ENCODE results near the gene SEPTIN7.

- TF ChIP-seq, protein P1, sequence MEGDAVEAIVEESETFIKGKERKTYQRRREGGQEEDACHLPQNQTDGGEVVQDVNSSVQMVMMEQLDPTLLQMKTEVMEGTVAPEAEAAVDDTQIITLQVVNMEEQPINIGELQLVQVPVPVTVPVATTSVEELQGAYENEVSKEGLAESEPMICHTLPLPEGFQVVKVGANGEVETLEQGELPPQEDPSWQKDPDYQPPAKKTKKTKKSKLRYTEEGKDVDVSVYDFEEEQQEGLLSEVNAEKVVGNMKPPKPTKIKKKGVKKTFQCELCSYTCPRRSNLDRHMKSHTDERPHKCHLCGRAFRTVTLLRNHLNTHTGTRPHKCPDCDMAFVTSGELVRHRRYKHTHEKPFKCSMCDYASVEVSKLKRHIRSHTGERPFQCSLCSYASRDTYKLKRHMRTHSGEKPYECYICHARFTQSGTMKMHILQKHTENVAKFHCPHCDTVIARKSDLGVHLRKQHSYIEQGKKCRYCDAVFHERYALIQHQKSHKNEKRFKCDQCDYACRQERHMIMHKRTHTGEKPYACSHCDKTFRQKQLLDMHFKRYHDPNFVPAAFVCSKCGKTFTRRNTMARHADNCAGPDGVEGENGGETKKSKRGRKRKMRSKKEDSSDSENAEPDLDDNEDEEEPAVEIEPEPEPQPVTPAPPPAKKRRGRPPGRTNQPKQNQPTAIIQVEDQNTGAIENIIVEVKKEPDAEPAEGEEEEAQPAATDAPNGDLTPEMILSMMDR (IDR thresholded peaks at IDR 0.05; ENCODE audit: insufficient read depth, low read depth, low read length): no peak
- TF ChIP-seq EZH2 (IDR thresholded peaks at IDR 0.05; ENCODE audit: insufficient read depth, low read length): no peak
These were observed 46.1 kb downstream of the SEPTIN7 start for GRCh38 chr7:35846816-35847412.

All from astrocyte (in vitro differentiated cells and primary cell).